ENCODE data around the gene ARAP1.
A peak's percentile ranks its signal among the peaks of the same experiment; 100 is the strongest.

Gene ARAP1

GRCh38 chr11:72782081-72782920 is 30.1 kb upstream of the ARAP1 start:
- DNase-seq (ENCODE audit: insufficient read length, low spot score) (peak; percentile 43), FAIRE-seq (no peak)
- TF ChIP-seq CTCF (IDR thresholded peaks at IDR 0.05; ENCODE audit: insufficient read depth, missing control alignments), result no peak

- peak; percentile 96 for DNase-seq (ENCODE audit: insufficient read length, low spot score)
- FAIRE-seq, result no peak
- TF ChIP-seq CTCF (IDR thresholded peaks at IDR 0.05; ENCODE audit: insufficient read depth, missing control alignments), result no peak
Observed at GRCh38 chr11:72781313-72782080, 29.3 kb upstream of the ARAP1 start.

GRCh38 chr11:72781063-72781312 is 28.8 kb upstream of the ARAP1 start:
- TF ChIP-seq CTCF (IDR thresholded peaks at IDR 0.05; ENCODE audit: insufficient read depth, missing control alignments), result no peak
- DNase-seq (ENCODE audit: insufficient read length, low spot score) (no peak), FAIRE-seq (no peak)

- FAIRE-seq, result no peak
- DNase-seq (ENCODE audit: insufficient read length, low spot score), result no peak
Observed at GRCh38 chr11:72780296-72781062, 28.3 kb upstream of the ARAP1 start.

GRCh38 chr11:72779495-72780128 is 27.4 kb upstream of the ARAP1 start:
- FAIRE-seq (no peak), DNase-seq (ENCODE audit: insufficient read length, low spot score) (no peak)
- TF ChIP-seq CTCF (IDR thresholded peaks at IDR 0.05; ENCODE audit: insufficient read depth, missing control alignments), result no peak

More at GRCh38 chr11:72780296-72781062, 28.3 kb upstream of the ARAP1 start:
- no peak for TF ChIP-seq CTCF (IDR thresholded peaks at IDR 0.05; ENCODE audit: insufficient read depth, missing control alignments)

- FAIRE-seq (no peak), DNase-seq (ENCODE audit: insufficient read length, low spot score) (no peak)
- TF ChIP-seq CTCF (IDR thresholded peaks at IDR 0.05; ENCODE audit: insufficient read depth, missing control alignments), result no peak
Observed at GRCh38 chr11:72778535-72779494, 26.6 kb upstream of the ARAP1 start.
